ENCODE results near the gene RGP1. TPM values are rescaled to one million over a fixed set of nuclear protein-coding genes. Genes with fewer than 3 reads are reported as not detected.

Gene RGP1
- total and polyA plus RNA-seq, 12 donors: 6.4 to 41.2 (median 22.3) TPM

DNA sequence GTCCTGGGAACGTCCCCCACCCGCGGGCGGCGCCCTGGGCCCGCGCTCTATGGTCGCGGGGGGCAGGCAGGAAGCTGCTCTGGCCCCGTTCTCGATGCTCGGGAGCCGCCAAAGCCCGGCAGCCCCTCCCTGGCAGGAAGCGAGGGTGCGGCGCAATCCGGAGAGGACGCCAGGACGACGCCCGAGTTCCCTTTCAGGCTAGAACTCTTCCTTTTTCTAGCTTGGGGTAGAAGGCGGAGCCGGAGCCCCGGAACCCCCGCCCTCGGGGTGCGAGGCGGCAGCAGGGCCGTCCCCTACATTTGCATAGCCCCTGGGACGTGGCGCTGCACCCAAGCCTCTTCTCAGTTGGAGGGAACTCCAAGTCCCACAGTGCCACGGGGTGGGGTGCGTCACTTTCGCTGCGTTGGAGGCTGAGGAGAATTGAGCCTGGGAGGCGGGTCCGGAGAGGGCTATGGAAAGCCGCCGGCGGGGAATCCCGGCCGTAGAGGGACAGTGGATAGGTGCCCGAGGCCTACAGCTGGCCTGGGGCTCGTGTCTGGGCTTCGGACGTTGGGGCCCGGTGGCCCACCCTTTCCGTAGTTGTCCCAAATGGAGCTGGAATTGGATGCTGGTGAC, 16.8 kb upstream of the RGP1 start, which contains the start of the genes CREB3 and TLN1:
Gene CREB3, plus strand, starts transcription at position 482 of the 615 bp plus-strand sequence. Its CDS starts 107 bp downstream, at position 589.
Gene TLN1, minus strand, starts transcription at position 11 of the 615 bp plus-strand sequence. CDS start 6,501 bp downstream, outside the sequence.
- 0 to 2% (median 1%) methylated on average over 12 to 49 of the region's 49 CpGs; no CpG with 5 or more reads in 1 of the 4 donors for WGBS, 4 donors
- Histone ChIP-seq H3K9me3 (replicated peaks in 1 of 3) (no peaks in the 10 kb centered on the region), H3K4me1 (replicated peaks in 1 of 2) (peaks cover 48 to 57% of the 10 kb centered on the region in 2 donors), H3K27ac (peak within 1 kb of the TSS; percentile 83 to 99 (median 93)), H3K27me3 (no peaks in the 10 kb centered on the region), H3K4me3 (peak within 1 kb of the TSS; percentile 47 to 90 (median 66)), H3K36me3 (replicated peaks in 1 of 2) (peaks cover 0 to 31% of the 10 kb centered on the region in 2 donors)
- intact Hi-C loops (cut with DNase I): loop anchor here in 1 of 2 donors (5.0 kb wide), 1 partner anchor 70 kb away; no protein-coding TSS in a partner anchor
- peak; percentile 97 to 99 (median 99) for DNase-seq
- TF ChIP-seq POLR2A (IDR thresholded peaks at IDR 0.05): peak; percentile 46 to 90
- TF ChIP-seq, protein P1, sequence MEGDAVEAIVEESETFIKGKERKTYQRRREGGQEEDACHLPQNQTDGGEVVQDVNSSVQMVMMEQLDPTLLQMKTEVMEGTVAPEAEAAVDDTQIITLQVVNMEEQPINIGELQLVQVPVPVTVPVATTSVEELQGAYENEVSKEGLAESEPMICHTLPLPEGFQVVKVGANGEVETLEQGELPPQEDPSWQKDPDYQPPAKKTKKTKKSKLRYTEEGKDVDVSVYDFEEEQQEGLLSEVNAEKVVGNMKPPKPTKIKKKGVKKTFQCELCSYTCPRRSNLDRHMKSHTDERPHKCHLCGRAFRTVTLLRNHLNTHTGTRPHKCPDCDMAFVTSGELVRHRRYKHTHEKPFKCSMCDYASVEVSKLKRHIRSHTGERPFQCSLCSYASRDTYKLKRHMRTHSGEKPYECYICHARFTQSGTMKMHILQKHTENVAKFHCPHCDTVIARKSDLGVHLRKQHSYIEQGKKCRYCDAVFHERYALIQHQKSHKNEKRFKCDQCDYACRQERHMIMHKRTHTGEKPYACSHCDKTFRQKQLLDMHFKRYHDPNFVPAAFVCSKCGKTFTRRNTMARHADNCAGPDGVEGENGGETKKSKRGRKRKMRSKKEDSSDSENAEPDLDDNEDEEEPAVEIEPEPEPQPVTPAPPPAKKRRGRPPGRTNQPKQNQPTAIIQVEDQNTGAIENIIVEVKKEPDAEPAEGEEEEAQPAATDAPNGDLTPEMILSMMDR (IDR thresholded peaks at IDR 0.05): no peak

DNA sequence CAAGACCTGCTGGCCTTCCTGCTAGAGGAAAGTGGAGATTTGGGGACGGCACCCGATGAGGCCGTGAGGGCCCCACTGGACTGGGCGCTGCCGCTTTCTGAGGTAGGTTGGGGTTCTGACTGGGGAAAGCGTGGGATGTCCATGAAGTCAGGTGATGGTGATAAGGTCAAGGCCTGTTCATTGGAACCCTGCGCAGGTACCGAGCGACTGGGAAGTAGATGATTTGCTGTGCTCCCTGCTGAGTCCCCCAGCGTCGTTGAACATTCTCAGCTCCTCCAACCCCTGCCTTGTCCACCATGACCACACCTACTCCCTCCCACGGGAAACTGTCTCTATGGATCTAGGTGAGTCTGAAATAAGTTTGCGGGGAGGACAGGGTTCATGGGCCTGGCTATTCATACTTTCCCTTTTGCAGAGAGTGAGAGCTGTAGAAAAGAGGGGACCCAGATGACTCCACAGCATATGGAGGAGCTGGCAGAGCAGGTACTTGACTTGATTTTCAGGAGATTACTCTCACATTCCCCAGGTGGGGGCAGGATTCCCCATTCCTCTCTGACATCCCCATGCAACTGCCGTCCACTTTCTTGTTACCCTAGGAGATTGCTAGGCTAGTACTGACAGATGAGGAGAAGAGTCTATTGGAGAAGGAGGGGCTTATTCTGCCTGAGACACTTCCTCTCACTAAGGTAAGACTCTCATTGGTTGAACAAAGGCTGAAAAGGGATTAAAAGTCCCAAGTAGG, 16.1 kb upstream of the RGP1 start:
- intact Hi-C loops (cut with DNase I): loop anchor here in 1 of 2 donors (5.0 kb wide), 1 partner anchor 71 kb away; no protein-coding TSS in a partner anchor
- Histone ChIP-seq H3K9me3 (replicated peaks in 1 of 3) (no peaks in the 10 kb centered on the region), H3K36me3 (replicated peaks in 1 of 2) (peaks cover 0 to 37% of the 10 kb centered on the region in 2 donors), H3K27me3 (no peaks in the 10 kb centered on the region), H3K4me3 (peak overlapping the region; percentile 27 to 90 (median 60)), H3K27ac (peak overlapping the region; percentile 83 to 99 (median 93)), H3K4me1 (replicated peaks in 1 of 2) (peaks cover 41 to 50% of the 10 kb centered on the region in 2 donors)
- TF ChIP-seq, protein P1 (IDR thresholded peaks at IDR 0.05): no peak
- no peak for TF ChIP-seq POLR2A (IDR thresholded peaks at IDR 0.05)
- peak in 5 of 7 donors; percentile 37 to 55 (median 47) for DNase-seq
- 1 to 6% (median 3%) methylated on average over 4 to 14 of the region's 14 CpGs for WGBS, 4 donors

GRCh38 chr9:35734096-35734495, 15.0 kb upstream of the RGP1 start:
- no peak for DNase-seq
- H3K4me1 ChIP-seq (replicated peaks in 1 of 2): peaks cover 30 to 39% of the 10 kb centered on the region in 2 donors
- no peak overlapping the region for H3K4me3 ChIP-seq
- WGBS, 4 donors: 73 to 78% (median 75%) methylated on average over 3 of the region's 3 CpGs
- TF ChIP-seq, protein P1 (IDR thresholded peaks at IDR 0.05): no peak
- TF ChIP-seq POLR2A (IDR thresholded peaks at IDR 0.05): no peak
- H3K9me3 ChIP-seq (replicated peaks in 1 of 3): no peaks in the 10 kb centered on the region
- peaks cover 0 to 49% of the 10 kb centered on the region in 2 donors for H3K36me3 ChIP-seq (replicated peaks in 1 of 2)
- peak overlapping the region in 3 of 5 donors; percentile 93 to 99 (median 96) for H3K27ac ChIP-seq
- intact Hi-C loops (cut with DNase I): loop anchor here in 1 of 2 donors (5.0 kb wide), 1 partner anchor 72 kb away; no protein-coding TSS in a partner anchor
- no peaks in the 10 kb centered on the region for H3K27me3 ChIP-seq

- intact Hi-C loops (cut with DNase I): no loop called here
- Histone ChIP-seq H3K9me3 (replicated peaks in 1 of 3) (no peaks in the 10 kb centered on the region), H3K27me3 (no peaks in the 10 kb centered on the region), H3K27ac (peak overlapping the region in 3 of 5 donors; percentile 18 to 38 (median 36)), H3K4me1 (replicated peaks in 1 of 2) (peaks cover 10 to 18% of the 10 kb centered on the region in 2 donors), H3K36me3 (replicated peaks in 1 of 2) (peaks cover 0 to 70% of the 10 kb centered on the region in 2 donors), H3K4me3 (no peak overlapping the region)
- WGBS, 4 donors: 0 to 48% (median 37%) methylated on average over 1 to 5 of the region's 5 CpGs
- peak; percentile 68 to 88 (median 77) for DNase-seq
- no peak for TF ChIP-seq POLR2A (IDR thresholded peaks at IDR 0.05)
- TF ChIP-seq, protein P1 (IDR thresholded peaks at IDR 0.05): peak; percentile 59 to 79 (median 74)
Measured at GRCh38 chr9:35736201-35736633, 12.9 kb upstream of the RGP1 start.

Data from adrenal gland (tissue), 12 donors.